Astrocyte (in vitro differentiated cells and primary cell): Measurements from ENCODE around the gene APLP2.

ENCODE experiments used
- EZH2 ChIP-seq: IDR thresholded peaks from 2 replicates; pipeline ENCODE4 v1.6.1; 2012; ENCODE audit warnings: mild to moderate bottlenecking, low read length, inconsistent platforms; ENCODE audit not compliant: insufficient read depth
- TF ChIP-seq, protein P1 (sequence below): IDR thresholded peaks from 2 replicates; pipeline ENCODE4 v1.5.1; 2011; ENCODE audit warnings: low read depth, mild to moderate bottlenecking, inconsistent platforms, low read length, moderate library complexity; ENCODE audit not compliant: insufficient read depth

DNA sequence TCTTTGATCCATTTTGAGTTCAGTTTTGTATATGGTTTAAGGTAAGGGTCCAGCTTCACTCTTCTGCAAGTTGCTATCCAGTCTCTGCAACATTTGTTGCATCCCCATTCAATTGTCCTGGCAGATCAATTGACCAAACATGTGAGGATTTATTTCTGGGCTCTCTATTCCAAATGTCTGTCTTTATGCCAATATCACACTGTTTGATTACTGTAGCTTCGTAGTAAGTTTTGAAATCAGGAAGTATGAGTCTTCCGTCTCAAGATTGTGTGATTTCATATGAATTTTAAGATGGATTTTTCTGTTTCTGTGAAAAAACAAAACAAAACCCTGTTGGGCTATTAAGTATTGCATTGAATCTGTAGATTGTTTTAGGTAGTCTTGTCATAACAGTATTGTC, 17.0 kb downstream of the APLP2 start:
- TF ChIP-seq, protein P1, sequence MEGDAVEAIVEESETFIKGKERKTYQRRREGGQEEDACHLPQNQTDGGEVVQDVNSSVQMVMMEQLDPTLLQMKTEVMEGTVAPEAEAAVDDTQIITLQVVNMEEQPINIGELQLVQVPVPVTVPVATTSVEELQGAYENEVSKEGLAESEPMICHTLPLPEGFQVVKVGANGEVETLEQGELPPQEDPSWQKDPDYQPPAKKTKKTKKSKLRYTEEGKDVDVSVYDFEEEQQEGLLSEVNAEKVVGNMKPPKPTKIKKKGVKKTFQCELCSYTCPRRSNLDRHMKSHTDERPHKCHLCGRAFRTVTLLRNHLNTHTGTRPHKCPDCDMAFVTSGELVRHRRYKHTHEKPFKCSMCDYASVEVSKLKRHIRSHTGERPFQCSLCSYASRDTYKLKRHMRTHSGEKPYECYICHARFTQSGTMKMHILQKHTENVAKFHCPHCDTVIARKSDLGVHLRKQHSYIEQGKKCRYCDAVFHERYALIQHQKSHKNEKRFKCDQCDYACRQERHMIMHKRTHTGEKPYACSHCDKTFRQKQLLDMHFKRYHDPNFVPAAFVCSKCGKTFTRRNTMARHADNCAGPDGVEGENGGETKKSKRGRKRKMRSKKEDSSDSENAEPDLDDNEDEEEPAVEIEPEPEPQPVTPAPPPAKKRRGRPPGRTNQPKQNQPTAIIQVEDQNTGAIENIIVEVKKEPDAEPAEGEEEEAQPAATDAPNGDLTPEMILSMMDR, result no peak
- no peak for TF ChIP-seq EZH2
